HG03565 (cell line): ENCODE measurements around the gene NAV2.

Source experiments
- ATAC-seq: cut with Tn5 transposase; IDR thresholded peaks from one replicate; pipeline ENCODE4 v1.9.1; 2021; ENCODE audit warnings: mild to moderate bottlenecking, moderate library complexity; ENCODE audit not compliant: unreplicated experiment

The NAV2 gene

GRCh38 chr11:20010851-20011225, 298.2 kb downstream of the NAV2 start:
- ATAC-seq, result no peak

GRCh38 chr11:20011307-20011951, 298.8 kb downstream of the NAV2 start:
- no peak for ATAC-seq

- ATAC-seq, result no peak
Measured at GRCh38 chr11:20013346-20014066, 300.9 kb downstream of the NAV2 start.

- ATAC-seq, result no peak
Measured at GRCh38 chr11:20014067-20014402, 301.4 kb downstream of the NAV2 start.

GRCh38 chr11:20015101-20015500, 302.5 kb downstream of the NAV2 start:
- no peak for ATAC-seq

- ATAC-seq, result no peak
Measured at GRCh38 chr11:20015529-20016427, 303.1 kb downstream of the NAV2 start.

GRCh38 chr11:20016526-20016925, 303.9 kb downstream of the NAV2 start:
- ATAC-seq, result no peak

- ATAC-seq, result no peak
Measured at GRCh38 chr11:20017320-20017719, 304.7 kb downstream of the NAV2 start.

GRCh38 chr11:20020198-20020597, 307.6 kb downstream of the NAV2 start:
- no peak for ATAC-seq

- ATAC-seq, result no peak
Measured at GRCh38 chr11:20020716-20021115, 308.1 kb downstream of the NAV2 start.

GRCh38 chr11:20021212-20021611, 308.6 kb downstream of the NAV2 start:
- no peak for ATAC-seq

- no peak for ATAC-seq
Measured at GRCh38 chr11:20021771-20022362, 309.2 kb downstream of the NAV2 start.

GRCh38 chr11:20022363-20023081, 309.9 kb downstream of the NAV2 start:
- ATAC-seq, result no peak

GRCh38 chr11:20023082-20023426, 310.4 kb downstream of the NAV2 start:
- no peak for ATAC-seq

GRCh38 chr11:20024172-20024935, 311.7 kb downstream of the NAV2 start:
- ATAC-seq, result no peak

GRCh38 chr11:20025332-20025840, 312.7 kb downstream of the NAV2 start:
- no peak for ATAC-seq

- no peak for ATAC-seq
Measured at GRCh38 chr11:20026629-20027555, 314.3 kb downstream of the NAV2 start.

GRCh38 chr11:20027556-20028013, 314.9 kb downstream of the NAV2 start:
- ATAC-seq, result no peak

- no peak for ATAC-seq
Measured at GRCh38 chr11:20029193-20029592, 316.6 kb downstream of the NAV2 start.
